Sigmoid colon (tissue), 7 donors: Measurements from ENCODE around the gene KASH5. TPM values are rescaled to one million over a fixed set of nuclear protein-coding genes. Genes with fewer than 3 reads are reported as not detected.
A peak's percentile ranks its signal among the peaks of the same experiment; 100 is the strongest.
"Not testable (repeated sequence)": the region's sequence is repeated elsewhere in the genome, so short reads cannot be mapped to it uniquely, and the experiment has no call there.

Experiments used
- DNase-seq: peaks from one replicate; pipeline ENCODE4 v3.0.0-alpha.2; 2019
- H3K27ac ChIP-seq, 4 donors: fragments of 200-600 bp; sonication (generic); one replicate each; pipeline ENCODE4 v1.5.1; 2016 to 2019; ENCODE audit warnings: mild to moderate bottlenecking in 1 of 4
- H3K27me3 ChIP-seq, 3 donors: fragments of 200-600 bp; sonication (generic); one replicate each; pipeline ENCODE4 v1.5.1; 2019; ENCODE audit warnings: mild to moderate bottlenecking in 1 of 3
- H3K36me3 ChIP-seq, 4 donors: fragments of 200-600 bp; sonication (generic); one replicate each; pipeline ENCODE4 v1.5.1; 2016 to 2019
- H3K4me1 ChIP-seq, 4 donors: fragments of 200-600 bp; sonication (generic); one replicate each; pipeline ENCODE4 v1.5.1; 2017 to 2019
- H3K4me3 ChIP-seq, 4 donors: fragments of 200-600 bp; sonication (generic); one replicate each; pipeline ENCODE4 v1.5.1; 2017 to 2019; ENCODE audit warnings: mild to moderate bottlenecking in 2 of 4, moderate library complexity in 1 of 4
- H3K9me3 ChIP-seq, 4 donors: fragments of 200-600 bp in 3 of 4; sonication (generic) in 3 of 4; one replicate each; pipeline versions ENCODE4 v1.5.1 to v1.6.1; 2013 to 2019
- EP300 ChIP-seq, 4 donors: sonication (generic); formaldehyde crosslinking; IDR thresholded peaks; one replicate each; pipeline ENCODE4 v1.6.1; 2017; ENCODE audit warnings: antibody characterized with exemption in 4 of 4
- POLR2A ChIP-seq, 2 donors: fragments of 450-650 bp; IDR thresholded peaks; one replicate each; pipeline ENCODE4 v1.6.1; 2016; ENCODE audit warnings: antibody characterized with exemption in 2 of 2, mild to moderate bottlenecking in 2 of 2, moderate library complexity in 2 of 2
- POLR2AphosphoS5 ChIP-seq, 4 donors: sonication (generic); formaldehyde crosslinking; IDR thresholded peaks; one replicate each; pipeline ENCODE4 v1.6.1; 2017; ENCODE audit warnings: antibody characterized with exemption in 4 of 4
- WGBS, 2 donors: extraction: QIAGEN DNeasy Blood & Tissue Kit; methylation state at CpG; one replicate each; pipeline ENCODE4 v1.1.7; 2013; 5-methylcytosine and 5-hydroxymethylcytosine counted together
- intact Hi-C: fragments of 100-400 bp; cut with DNase I; formaldehyde crosslinking; loops from one replicate; pipeline ENCODE4 v1.15.1; 2023
- polyA plus RNA-seq, 3 donors: library from polyadenylated mRNA; stranded (reverse); fragments of 200-250 nt; gene quantifications; one replicate each; pipeline ENCODE4 v1.2.3, GENCODE V29; 2013
- total RNA-seq, 4 donors: library from RNA; depleted of rRNA; stranded (reverse); fragments of >200 nt; gene quantifications; one replicate each; pipeline ENCODE4 v1.1.0, GENCODE V29; 2016
- TF ChIP-seq, protein P1 (sequence below), 4 experiments: fragments of 450-650 bp in 3 of 4; fragments of 200-600 bp in 1 of 4; IDR thresholded peaks; one replicate each; pipeline ENCODE4 v1.5.1; 2016 to 2019; ENCODE audit warnings: antibody characterized with exemption in 4 of 4, mild to moderate bottlenecking in 3 of 4, moderate library complexity in 2 of 4
- donor health status: healthy with polysubstance abuse.
- donor health status: Bipolar disorder and iron deficiency.
- donor health status: healthy.

KASH5 gene
- total and polyA plus RNA-seq, 7 donors: 0.04 TPM; not detected in 6

DNA sequence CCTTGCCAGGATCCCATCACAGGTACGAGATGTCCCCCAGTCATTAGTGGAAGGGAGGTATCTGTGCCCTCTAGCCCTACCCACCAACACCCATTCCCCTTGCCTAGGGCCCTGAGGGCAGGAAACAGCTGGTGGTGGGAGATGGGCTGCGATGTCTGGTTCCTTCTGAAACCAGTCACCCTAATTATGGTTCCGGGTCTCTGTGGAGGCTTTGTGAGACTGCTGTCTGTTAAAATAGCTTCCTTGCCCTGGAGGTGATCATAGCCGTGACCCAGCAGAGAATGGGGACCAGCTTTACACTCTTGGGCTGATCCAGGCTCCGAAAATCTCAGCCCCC lies 70.5 kb downstream of the KASH5 start:
- H3K27ac ChIP-seq: peak overlapping the region in 2 of 4 donors; percentile 1 to 72
- 84 to 90% methylated on average over 5 of the region's 5 CpGs for WGBS, 2 donors
- no peaks in the 10 kb centered on the region for H3K27me3 ChIP-seq
- H3K4me1 ChIP-seq: peaks cover 0 to 15% (median 11%) of the 10 kb centered on the region in 4 donors
- intact Hi-C loops: loop anchor here (10.0 kb wide), 2 partner anchors 374 to 566 kb away; partner anchors contain the start of genes SNRNP70, VRK3 and ZNF473
- H3K36me3 ChIP-seq: peaks cover 0 to 30% (median 4%) of the 10 kb centered on the region in 4 donors
- H3K4me3 ChIP-seq: no peak overlapping the region
- H3K9me3 ChIP-seq: no peaks in the 10 kb centered on the region
- TF ChIP-seq EP300 (IDR thresholded peaks at IDR 0.05): no peak
- TF ChIP-seq, protein P1, sequence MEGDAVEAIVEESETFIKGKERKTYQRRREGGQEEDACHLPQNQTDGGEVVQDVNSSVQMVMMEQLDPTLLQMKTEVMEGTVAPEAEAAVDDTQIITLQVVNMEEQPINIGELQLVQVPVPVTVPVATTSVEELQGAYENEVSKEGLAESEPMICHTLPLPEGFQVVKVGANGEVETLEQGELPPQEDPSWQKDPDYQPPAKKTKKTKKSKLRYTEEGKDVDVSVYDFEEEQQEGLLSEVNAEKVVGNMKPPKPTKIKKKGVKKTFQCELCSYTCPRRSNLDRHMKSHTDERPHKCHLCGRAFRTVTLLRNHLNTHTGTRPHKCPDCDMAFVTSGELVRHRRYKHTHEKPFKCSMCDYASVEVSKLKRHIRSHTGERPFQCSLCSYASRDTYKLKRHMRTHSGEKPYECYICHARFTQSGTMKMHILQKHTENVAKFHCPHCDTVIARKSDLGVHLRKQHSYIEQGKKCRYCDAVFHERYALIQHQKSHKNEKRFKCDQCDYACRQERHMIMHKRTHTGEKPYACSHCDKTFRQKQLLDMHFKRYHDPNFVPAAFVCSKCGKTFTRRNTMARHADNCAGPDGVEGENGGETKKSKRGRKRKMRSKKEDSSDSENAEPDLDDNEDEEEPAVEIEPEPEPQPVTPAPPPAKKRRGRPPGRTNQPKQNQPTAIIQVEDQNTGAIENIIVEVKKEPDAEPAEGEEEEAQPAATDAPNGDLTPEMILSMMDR (IDR thresholded peaks at IDR 0.05): no peak
- no peak for TF ChIP-seq POLR2A (IDR thresholded peaks at IDR 0.05)
- no peak for TF ChIP-seq POLR2AphosphoS5 (IDR thresholded peaks at IDR 0.05)
- no peak for DNase-seq

DNA sequence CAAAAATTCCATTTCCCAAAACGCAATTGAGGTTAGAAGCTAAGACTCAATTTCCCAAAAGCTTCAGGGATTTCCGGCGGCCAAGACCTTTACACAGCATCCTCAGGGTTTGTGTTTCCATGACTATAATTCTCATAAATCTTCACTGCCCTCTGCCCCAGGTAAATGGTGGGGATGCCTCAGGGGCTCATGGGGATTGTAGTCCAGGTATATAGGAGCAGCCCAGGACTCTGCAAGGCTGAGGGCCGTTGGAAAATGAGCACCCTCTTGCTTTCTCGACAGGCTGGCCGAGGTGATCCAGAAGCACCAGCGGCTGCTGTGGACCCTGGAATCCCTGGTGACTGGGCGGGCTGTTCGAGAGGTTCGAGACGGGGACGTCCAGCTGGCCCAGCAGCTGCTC lies 71.3 kb downstream of the KASH5 start:
- intact Hi-C loops: loop anchor here (10.0 kb wide), 2 partner anchors 375 to 565 kb away; partner anchors contain the start of genes SNRNP70, VRK3 and ZNF473
- 94 to 95% methylated on average over 12 of the region's 12 CpGs for WGBS, 2 donors
- no peak for DNase-seq
- H3K36me3 ChIP-seq: peaks cover 0 to 37% (median 4%) of the 10 kb centered on the region in 4 donors
- H3K4me3 ChIP-seq: no peak overlapping the region
- no peak overlapping the region for H3K27ac ChIP-seq
- no peaks in the 10 kb centered on the region for H3K9me3 ChIP-seq
- no peaks in the 10 kb centered on the region for H3K27me3 ChIP-seq
- TF ChIP-seq POLR2A (IDR thresholded peaks at IDR 0.05): no peak
- no peak for TF ChIP-seq EP300 (IDR thresholded peaks at IDR 0.05)
- no peak for TF ChIP-seq POLR2AphosphoS5 (IDR thresholded peaks at IDR 0.05)
- TF ChIP-seq, protein P1 (IDR thresholded peaks at IDR 0.05): no peak
- H3K4me1 ChIP-seq: peaks cover 0 to 8% (median 3%) of the 10 kb centered on the region in 4 donors

DNA sequence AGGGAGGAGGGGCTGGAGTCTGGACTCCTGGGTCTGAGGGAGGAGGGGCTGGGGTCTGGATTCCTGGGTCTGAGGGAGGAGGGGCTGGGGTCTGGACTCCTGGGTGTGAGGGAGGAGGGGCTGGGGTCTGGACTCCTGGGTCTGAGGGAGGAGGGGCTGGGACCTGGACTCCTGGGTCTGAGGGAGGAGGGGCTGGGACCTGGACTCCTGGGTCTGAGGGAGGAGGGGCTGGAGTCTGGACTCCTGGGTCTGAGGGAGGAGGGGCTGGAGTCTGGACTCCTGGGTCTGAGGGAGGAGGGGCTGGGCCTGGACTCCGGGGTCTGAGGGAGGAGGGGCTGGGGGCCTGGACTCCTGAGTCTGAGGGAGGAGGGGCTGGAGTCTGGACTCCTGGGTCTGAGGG lies 73.1 kb downstream of the KASH5 start:
- intact Hi-C loops, H3K4me3 ChIP-seq: not testable (repeated sequence)
- peaks cover 0 to 50% (median 4%) of the 10 kb centered on the region in 4 donors for H3K36me3 ChIP-seq

DNA sequence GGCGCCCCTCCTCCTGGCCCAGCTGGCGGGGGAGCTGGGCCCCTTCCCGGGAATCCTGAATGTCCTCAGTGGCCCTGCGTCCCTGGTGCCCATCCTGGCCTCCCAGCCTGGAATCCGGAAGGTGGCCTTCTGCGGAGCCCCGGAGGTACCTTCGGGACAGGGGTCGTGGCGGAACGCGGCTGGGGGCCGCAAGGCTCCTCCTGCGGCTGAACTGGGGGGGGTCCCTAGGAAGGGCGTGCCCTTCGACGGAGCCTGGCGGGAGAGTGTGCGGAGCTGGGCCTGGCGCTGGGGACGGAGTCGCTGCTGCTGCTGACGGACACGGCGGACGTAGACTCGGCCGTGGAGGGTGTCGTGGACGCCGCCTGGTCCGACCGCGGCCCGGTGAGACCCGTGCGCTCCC lies 73.6 kb downstream of the KASH5 start:
- DNase-seq: no peak
- H3K4me1 ChIP-seq: peaks cover 0 to 5% (median 0%) of the 10 kb centered on the region in 4 donors
- TF ChIP-seq, protein P1 (IDR thresholded peaks at IDR 0.05): no peak
- TF ChIP-seq POLR2AphosphoS5 (IDR thresholded peaks at IDR 0.05) (no peak), POLR2A (IDR thresholded peaks at IDR 0.05) (no peak), EP300 (IDR thresholded peaks at IDR 0.05) (no peak)
- H3K4me3 ChIP-seq: no peak overlapping the region
- H3K9me3 ChIP-seq: no peaks in the 10 kb centered on the region
- H3K27ac ChIP-seq: no peak overlapping the region
- H3K36me3 ChIP-seq: peaks cover 0 to 56% (median 4%) of the 10 kb centered on the region in 4 donors
- WGBS, 2 donors: 98% methylated on average over 37 of the region's 37 CpGs
- no peaks in the 10 kb centered on the region for H3K27me3 ChIP-seq
- intact Hi-C loops: no loop called here

More for the DNA sequence above, 73.1 kb downstream of the KASH5 start:
- not testable (repeated sequence) for DNase-seq, H3K27ac ChIP-seq, H3K9me3 ChIP-seq, H3K4me1 ChIP-seq, H3K27me3 ChIP-seq
- 0% methylated on average over 1 of the region's 1 CpG for WGBS, 2 donors

DNA sequence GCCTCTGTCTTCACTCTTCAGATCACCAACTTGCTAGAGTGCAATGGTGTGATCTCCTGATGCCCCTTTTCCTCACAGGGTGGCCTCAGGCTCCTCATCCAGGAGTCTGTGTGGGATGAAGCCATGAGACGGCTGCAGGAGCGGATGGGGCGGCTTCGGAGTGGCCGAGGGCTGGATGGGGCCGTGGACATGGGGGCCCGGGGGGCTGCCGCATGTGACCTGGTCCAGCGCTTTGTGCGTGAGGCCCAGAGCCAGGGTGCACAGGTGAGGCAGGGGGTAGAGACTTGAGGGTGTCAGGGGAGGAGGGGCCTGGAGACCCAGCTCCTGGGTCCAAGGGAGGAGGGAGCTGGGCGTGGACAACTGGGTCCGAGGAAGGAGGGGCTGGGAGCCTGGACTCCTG lies 74.4 kb downstream of the KASH5 start:
- intact Hi-C loops: no loop called here
- H3K4me1 ChIP-seq: no peaks in the 10 kb centered on the region
- WGBS, 2 donors: 87 to 90% methylated on average over 12 of the region's 12 CpGs
- TF ChIP-seq EP300 (IDR thresholded peaks at IDR 0.05): no peak
- TF ChIP-seq POLR2A (IDR thresholded peaks at IDR 0.05): no peak
- no peaks in the 10 kb centered on the region for H3K9me3 ChIP-seq
- H3K4me3 ChIP-seq: no peak overlapping the region
- H3K36me3 ChIP-seq: peaks cover 0 to 62% (median 4%) of the 10 kb centered on the region in 4 donors
- H3K27ac ChIP-seq: no peak overlapping the region
- H3K27me3 ChIP-seq: no peaks in the 10 kb centered on the region
- DNase-seq: no peak
